ENCODE data around the gene ERC2. TPM values are rescaled to one million over a fixed set of nuclear protein-coding genes. Genes with fewer than 3 reads are reported as not detected.

Gene ERC2
- total and polyA plus RNA-seq, 2 of the 8 experiments (the other 6 are each of a cell fraction or from before 2014, with no cell fraction given), result 16.4 to 22.8 TPM

- no peak for TF ChIP-seq CHD7 (IDR thresholded peaks at IDR 0.05; ENCODE audit: insufficient replicate concordance, low read length)
- no peak for TF ChIP-seq SP2 (IDR thresholded peaks at IDR 0.05; ENCODE audit: low read length)
- no peak for TF ChIP-seq BACH1 (IDR thresholded peaks at IDR 0.05; ENCODE audit: low read length)
- no peak for TF ChIP-seq GTF2F1 (IDR thresholded peaks at IDR 0.05; ENCODE audit: borderline replicate concordance, low read depth, low read length)
- TF ChIP-seq CREB1 (IDR thresholded peaks at IDR 0.05), result no peak
- TF ChIP-seq CEBPB (IDR thresholded peaks at IDR 0.05; ENCODE audit: low read depth, low read length), result no peak
- no peak for TF ChIP-seq KDM1A (IDR thresholded peaks at IDR 0.05; ENCODE audit: borderline replicate concordance, low read length)
- no peak for TF ChIP-seq NANOG (IDR thresholded peaks at IDR 0.05; ENCODE audit: insufficient read depth, low read depth, low read length, poor library complexity, severe bottlenecking)
- peak; percentile 48 for TF ChIP-seq MAX (IDR thresholded peaks at IDR 0.05)
- no peak for TF ChIP-seq E2F6 (IDR thresholded peaks at IDR 0.05)
Measured at GRCh38 chr3:55723653-55724406, 744.4 kb downstream of the ERC2 start (continued).

Data from H1 (cell line).